Measurements from ENCODE around the gene CDC23. TPM values are rescaled to one million over a fixed set of nuclear protein-coding genes. Genes with fewer than 3 reads are reported as not detected.

Gene CDC23
- polyA plus RNA-seq, 3 donors, result 7.8 to 15.9 (median 12.8) TPM

- Histone ChIP-seq H3K4me2 (replicated peaks; ENCODE audit: extremely low read depth, low read length, poor library complexity, severe bottlenecking) (no peak overlapping the region), H3K36me3 (replicated peaks in 1 of 2; ENCODE audit: control insufficient read depth in 1 of 2, insufficient read depth in 2 of 2, low read length in 2 of 2) (peaks cover 94 to 98% of the 10 kb centered on the region in 2 donors), H3K79me2 (ENCODE audit: insufficient read depth, low read length) (no peaks in the 10 kb centered on the region), H3K9ac (ENCODE audit: insufficient read depth, low read length, poor library complexity, severe bottlenecking) (no peak overlapping the region), H3K9me3 (replicated peaks in 1 of 2; ENCODE audit: control insufficient read depth in 1 of 2, insufficient read depth in 1 of 2, low read length in 2 of 2) (no peaks in the 10 kb centered on the region), H3K4me1 (ENCODE audit: control insufficient read depth in 1 of 2, insufficient read depth in 2 of 2, low read length in 2 of 2) (no peaks in the 10 kb centered on the region), H3K27ac (ENCODE audit: low read depth in 1 of 2, low read length in 2 of 2) (no peak overlapping the region), H3K4me3 (replicated peaks in 1 of 3; ENCODE audit: low read depth in 2 of 3, low read length in 3 of 3) (no peak overlapping the region), H2AFZ (ENCODE audit: insufficient read depth, low read depth, low read length, poor library complexity, severe bottlenecking) (no peak overlapping the region), H4K20me1 (ENCODE audit: insufficient read depth, low read length) (no peaks in the 10 kb centered on the region), H3K27me3 (ENCODE audit: control insufficient read depth in 2 of 2, insufficient read depth in 2 of 2, low read length in 2 of 2) (no peaks in the 10 kb centered on the region)
- H3K4me3 Mint-ChIP-seq, result no peak overlapping the region
- no peaks in the 10 kb centered on the region for H3K4me1 Mint-ChIP-seq
- peaks cover 88 to 100% of the 10 kb centered on the region in 2 donors for H3K36me3 Mint-ChIP-seq
- no peak for TF ChIP-seq CTCF (IDR thresholded peaks at IDR 0.05)
- no peaks in the 10 kb centered on the region for H3K9me3 Mint-ChIP-seq
- WGBS (ENCODE audit: insufficient coverage), result 95% methylated on average over 2 of the region's 4 CpGs
- intact Hi-C loops (cut with micrococcal nuclease), result no loop called here
- H3K27me3 Mint-ChIP-seq (ENCODE audit: low read depth in 3 of 3), result no peaks in the 10 kb centered on the region
- no peak for DNase-seq
- H3K27ac Mint-ChIP-seq, result no peak overlapping the region
Observed at GRCh38 chr5:138160706-138161105, 52.4 kb downstream of the CDC23 start.

GRCh38 chr5:138159666-138160065 lies 53.5 kb downstream of the CDC23 start:
- Histone ChIP-seq H3K9ac (ENCODE audit: insufficient read depth, low read length, poor library complexity, severe bottlenecking) (no peak overlapping the region), H3K27ac (ENCODE audit: low read depth in 1 of 2, low read length in 2 of 2) (no peak overlapping the region), H3K36me3 (replicated peaks in 1 of 2; ENCODE audit: control insufficient read depth in 1 of 2, insufficient read depth in 2 of 2, low read length in 2 of 2) (peaks cover 83 to 88% of the 10 kb centered on the region in 2 donors), H3K27me3 (ENCODE audit: control insufficient read depth in 2 of 2, insufficient read depth in 2 of 2, low read length in 2 of 2) (no peaks in the 10 kb centered on the region), H3K79me2 (ENCODE audit: insufficient read depth, low read length) (no peaks in the 10 kb centered on the region), H3K4me2 (replicated peaks; ENCODE audit: extremely low read depth, low read length, poor library complexity, severe bottlenecking) (no peak overlapping the region), H3K4me1 (ENCODE audit: control insufficient read depth in 1 of 2, insufficient read depth in 2 of 2, low read length in 2 of 2) (no peaks in the 10 kb centered on the region), H3K9me3 (replicated peaks in 1 of 2; ENCODE audit: control insufficient read depth in 1 of 2, insufficient read depth in 1 of 2, low read length in 2 of 2) (no peaks in the 10 kb centered on the region), H3K4me3 (replicated peaks in 1 of 3; ENCODE audit: low read depth in 2 of 3, low read length in 3 of 3) (no peak overlapping the region), H4K20me1 (ENCODE audit: insufficient read depth, low read length) (no peaks in the 10 kb centered on the region), H2AFZ (ENCODE audit: insufficient read depth, low read depth, low read length, poor library complexity, severe bottlenecking) (no peak overlapping the region)
- WGBS (ENCODE audit: insufficient coverage), result 100% methylated on average over 2 of the region's 5 CpGs
- no peaks in the 10 kb centered on the region for H3K9me3 Mint-ChIP-seq
- no peak overlapping the region for H3K4me3 Mint-ChIP-seq
- DNase-seq, result no peak
- H3K27me3 Mint-ChIP-seq (ENCODE audit: low read depth in 3 of 3), result no peaks in the 10 kb centered on the region
- H3K4me1 Mint-ChIP-seq, result no peaks in the 10 kb centered on the region
- intact Hi-C loops (cut with micrococcal nuclease), result no loop called here
- TF ChIP-seq CTCF (IDR thresholded peaks at IDR 0.05), result no peak
- no peak overlapping the region for H3K27ac Mint-ChIP-seq
- peaks cover 78 to 91% of the 10 kb centered on the region in 2 donors for H3K36me3 Mint-ChIP-seq
